Cortex of kidney (tissue), 1 donor: Measurements from ENCODE around the gene CDKL5.

Experiments
- DNase-seq: peaks from one replicate; lab custom pipeline; 2025; lab: John Stamatoyannopoulos, UW

The CDKL5 gene

GRCh38 chrX:18647621-18648020 is 222.2 kb downstream of the CDKL5 start:
- DNase-seq = no peak

GRCh38 chrX:18649498-18649951 is 224.1 kb downstream of the CDKL5 start:
- no peak for DNase-seq

GRCh38 chrX:18650662-18651061 is 225.3 kb downstream of the CDKL5 start:
- DNase-seq = no peak

GRCh38 chrX:18652636-18653035 is 227.2 kb downstream of the CDKL5 start:
- no peak for DNase-seq

- no peak for DNase-seq
These were observed 229.7 kb downstream of the CDKL5 start for GRCh38 chrX:18654875-18655836.

GRCh38 chrX:18661273-18661672 is 235.9 kb downstream of the CDKL5 start:
- no peak for DNase-seq

- no peak for DNase-seq
These were observed 239.5 kb downstream of the CDKL5 start for GRCh38 chrX:18664947-18665346.

- DNase-seq = no peak
These were observed 241.2 kb downstream of the CDKL5 start for GRCh38 chrX:18666614-18667013.

GRCh38 chrX:18668071-18668835 is 242.8 kb downstream of the CDKL5 start:
- DNase-seq = no peak

GRCh38 chrX:18672008-18672407 is 246.6 kb downstream of the CDKL5 start, which contains the start of gene RS1:
TSS of gene RS1 (minus strand) at chrX:18672108. CDS start at chrX:18672068, 40 bp downstream.
- DNase-seq = no peak

- DNase-seq = no peak
These were observed 249.0 kb downstream of the CDKL5 start for GRCh38 chrX:18674417-18674787.

- DNase-seq = no peak
These were observed 249.7 kb downstream of the CDKL5 start for GRCh38 chrX:18674788-18675735.

- DNase-seq = no peak
These were observed 250.6 kb downstream of the CDKL5 start for GRCh38 chrX:18676050-18676449.

GRCh38 chrX:18676470-18676869 is 251.1 kb downstream of the CDKL5 start:
- DNase-seq = no peak

GRCh38 chrX:18677161-18677869 is 251.9 kb downstream of the CDKL5 start:
- DNase-seq = no peak

GRCh38 chrX:18681996-18682395 is 256.6 kb downstream of the CDKL5 start:
- no peak for DNase-seq

- DNase-seq = no peak
These were observed 257.6 kb downstream of the CDKL5 start for GRCh38 chrX:18682979-18683387.

- DNase-seq = no peak
These were observed 262.6 kb downstream of the CDKL5 start for GRCh38 chrX:18687856-18688495.

- no peak for DNase-seq
These were observed 266.0 kb downstream of the CDKL5 start for GRCh38 chrX:18691431-18691830.

GRCh38 chrX:18692541-18692940 is 267.1 kb downstream of the CDKL5 start:
- DNase-seq = no peak

- DNase-seq = no peak
These were observed 271.2 kb downstream of the CDKL5 start for GRCh38 chrX:18696653-18697052.
